HepG2 (cell line): ENCODE measurements around the gene TEX101. TPM values are rescaled to one million over a fixed set of nuclear protein-coding genes. Genes with fewer than 3 reads are reported as not detected.

ENCODE experiments used
- CBX2 ChIP-seq, 2 experiments: fragments of 200-600 bp in 1 of 2; sonication (generic); formaldehyde crosslinking in 1 of 2; IDR thresholded peaks; 2 replicates each; pipeline versions ENCODE4 v1.7.0 to v1.8.1; 2018 to 2022; ENCODE audit warnings: low read depth in 2 of 2, low read length in 1 of 2, mild to moderate bottlenecking in 1 of 2, missing genetic modification reagents in 1 of 2
- HDAC1 ChIP-seq: sonication (generic); formaldehyde crosslinking; IDR thresholded peaks from 2 replicates; pipeline ENCODE4 v1.5.1; 2020; ENCODE audit warnings: mild to moderate bottlenecking, missing genetic modification reagents
- HMGA1 ChIP-seq: sonication (generic); formaldehyde crosslinking; conservative IDR thresholded peaks from 2 replicates; pipeline ENCODE4 v1.4.0; 2020; ENCODE audit warnings: missing genetic modification reagents
- KDM2A ChIP-seq: sonication (generic); formaldehyde crosslinking; IDR thresholded peaks from 2 replicates; pipeline ENCODE4 v1.4.0; 2020; ENCODE audit warnings: low read depth, missing genetic modification reagents, borderline replicate concordance
- MEIS2 ChIP-seq: sonication (generic); formaldehyde crosslinking; IDR thresholded peaks from 2 replicates; pipeline ENCODE4 v1.9.0; 2021; ENCODE audit warnings: mild to moderate bottlenecking, missing genetic modification reagents
- NFYB ChIP-seq: sonication (generic); formaldehyde crosslinking; IDR thresholded peaks from 2 replicates; pipeline ENCODE4 v1.4.0; 2020; ENCODE audit warnings: missing genetic modification reagents
- PAWR ChIP-seq: sonication (generic); formaldehyde crosslinking; IDR thresholded peaks from 2 replicates; pipeline ENCODE4 v1.4.0; 2020; ENCODE audit warnings: missing genetic modification reagents, mild to moderate bottlenecking, borderline replicate concordance
- RAD21 ChIP-seq: fragments of 450-650 bp; formaldehyde crosslinking; IDR thresholded peaks from 2 replicates; pipeline ENCODE4 v1.5.0; 2020; ENCODE audit warnings: mild to moderate bottlenecking
- SMARCC2 ChIP-seq: fragments of 450-650 bp; IDR thresholded peaks from 2 replicates; pipeline ENCODE4 v1.6.1; 2017; ENCODE audit warnings: antibody characterized with exemption, mild to moderate bottlenecking
- SOX6 ChIP-seq, 2 experiments: fragments of 450-650 bp in 1 of 2; sonication (generic) in 1 of 2; formaldehyde crosslinking in 1 of 2; IDR thresholded peaks; 2 replicates each; pipeline versions ENCODE4 v1.4.0 to v1.6.1; 2017 to 2020; ENCODE audit warnings: antibody characterized with exemption in 1 of 2, mild to moderate bottlenecking in 1 of 2, missing genetic modification reagents in 1 of 2
- SPEN ChIP-seq: sonication (generic); formaldehyde crosslinking; IDR thresholded peaks from 2 replicates; pipeline ENCODE4 v1.5.1; 2020; ENCODE audit warnings: low read depth, mild to moderate bottlenecking, missing genetic modification reagents
- ZFP62 ChIP-seq: sonication (generic); formaldehyde crosslinking; IDR thresholded peaks from 2 replicates; pipeline ENCODE4 v1.4.0; 2020; ENCODE audit warnings: missing genetic modification reagents
- ZFP90 ChIP-seq: sonication (generic); formaldehyde crosslinking; IDR thresholded peaks from 2 replicates; pipeline ENCODE4 v1.8.0; 2022; ENCODE audit warnings: missing genetic modification reagents, mild to moderate bottlenecking, inconsistent platforms, borderline replicate concordance
- ZNF331 ChIP-seq: sonication (generic); formaldehyde crosslinking; IDR thresholded peaks from 2 replicates; pipeline ENCODE4 v1.4.0; 2020; ENCODE audit warnings: missing genetic modification reagents
- ZNF749 ChIP-seq: sonication (generic); formaldehyde crosslinking; IDR thresholded peaks from 2 replicates; pipeline ENCODE4 v1.8.0; 2022; ENCODE audit warnings: mild to moderate bottlenecking, missing genetic modification reagents, moderate library complexity, borderline replicate concordance
- polyA plus RNA-seq, 8 experiments: library from polyadenylated mRNA; depleted of rRNA in 3 of 8; stranded (reverse) in 7 of 8; unstranded in 1 of 8; fragments of >200 nt; fragmentation: Illumina TruSeq in 4 of 8; extraction: Trizol in 4 of 8; gene quantifications; 2 replicates each; pipeline versions ENCODE4 v1.2.1 to v1.2.3, GENCODE V29; 2011 to 2016; ENCODE audit warnings: low read depth in 4 of 8, missing spikeins in 1 of 8, mixed read lengths in 1 of 8; ENCODE audit not compliant: insufficient read depth in 1 of 8
- total RNA-seq, 5 experiments: library from RNA; depleted of rRNA; stranded (reverse); fragments of >200 nt; fragmentation: Illumina TruSeq; extraction: Trizol; gene quantifications; 2 replicates each; pipeline ENCODE4 v1.2.3, GENCODE V29; 2016; ENCODE audit warnings: low read depth in 1 of 5
- TF ChIP-seq, protein P1 (sequence below): sonication (generic); formaldehyde crosslinking; IDR thresholded peaks from 2 replicates; pipeline ENCODE4 v1.4.0; 2020; ENCODE audit warnings: mild to moderate bottlenecking, missing genetic modification reagents
- TF ChIP-seq, protein P2 (sequence below), 2 experiments: sonication (generic) in 1 of 2; formaldehyde crosslinking in 1 of 2; IDR thresholded peaks; 2 replicates each; pipeline versions ENCODE4 v1.4.0 to v1.6.1; 2018 to 2020; ENCODE audit warnings: missing genetic modification reagents in 2 of 2, borderline replicate concordance in 1 of 2, low read depth in 1 of 2, mild to moderate bottlenecking in 1 of 2, missing biosample characterization in 1 of 2
- TF ChIP-seq, protein P3 (sequence below): sonication (generic); formaldehyde crosslinking; IDR thresholded peaks from one replicate; pipeline ENCODE4 v1.5.1; 2020; ENCODE audit warnings: mild to moderate bottlenecking, missing genetic modification reagents; ENCODE audit errors: not compliant biosample characterization

Gene TEX101
- total and polyA plus RNA-seq, 2 of the 13 experiments (the other 11 are each of a cell fraction or from before 2014, with no cell fraction given), result not detected

DNA sequence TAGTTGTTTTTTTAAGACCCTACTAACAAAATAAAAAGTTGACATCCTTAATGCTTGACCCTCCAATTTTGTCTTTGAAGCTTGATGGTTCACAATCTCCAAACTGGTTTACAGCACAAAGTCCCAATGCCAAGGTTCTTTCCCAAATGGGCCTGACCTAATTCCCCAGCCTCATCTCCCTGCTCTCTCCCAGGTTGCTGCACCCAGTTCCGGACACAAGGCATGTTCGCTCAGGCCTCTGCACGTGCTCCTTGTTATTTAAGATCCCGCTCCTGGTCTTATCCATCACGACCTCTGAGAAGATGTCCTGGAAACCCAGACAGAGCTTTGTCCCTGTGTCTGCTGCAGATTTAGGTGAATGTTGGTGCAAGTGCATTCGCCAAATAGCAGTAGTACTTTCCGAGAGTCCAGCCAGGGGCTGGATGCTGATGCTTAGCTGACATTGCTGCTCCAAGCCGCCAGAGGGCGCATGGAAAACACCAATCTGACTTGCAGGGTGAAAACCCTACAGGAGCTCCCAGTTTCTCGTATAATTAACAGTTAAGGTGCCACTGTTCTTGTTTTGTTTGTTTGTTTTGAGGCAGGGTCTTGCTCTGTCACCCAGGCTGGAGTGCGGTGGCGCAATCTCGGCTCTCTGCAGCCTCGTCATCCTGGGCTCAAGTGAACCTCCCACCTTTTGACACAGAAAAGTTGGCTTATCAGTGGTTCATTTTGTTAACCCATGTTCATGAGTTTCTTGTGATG, 32.2 kb downstream of the TEX101 start (continued):
- TF ChIP-seq CBX2 (IDR thresholded peaks at IDR 0.05; ENCODE audit: low read depth, low read length) (no peak), CBX2 (CRISPR knock-in tag; IDR thresholded peaks at IDR 0.05; ENCODE audit: low read depth) (no peak), HDAC1 (no peak), PAWR (CRISPR knock-in tag) (no peak), NFYB (no peak), KDM2A (CRISPR knock-in tag) (peak; percentile 35; the same call in 1 of the 2 replicates), ZFP90 (CRISPR knock-in tag) (0 out of 2 replicates have a peak, but pooled peaks have one; percentile 33), ZNF331 (no peak; the same call in 1 of the 2 replicates), RAD21 (CRISPR knock-in tag) (peak; percentile 93), MEIS2 (no peak), ZNF749 (no peak), HMGA1 (CRISPR knock-in tag) (no peak), SPEN (peak; percentile 43; the same call in 1 of the 2 replicates), SMARCC2 (no peak), SOX6 (IDR thresholded peaks at IDR 0.05) (no peak), SOX6 (CRISPR knock-in tag; IDR thresholded peaks at IDR 0.05) (0 out of 2 replicates have a peak, but pooled peaks have one; percentile 13), ZFP62 (no peak)
- TF ChIP-seq, protein P1, sequence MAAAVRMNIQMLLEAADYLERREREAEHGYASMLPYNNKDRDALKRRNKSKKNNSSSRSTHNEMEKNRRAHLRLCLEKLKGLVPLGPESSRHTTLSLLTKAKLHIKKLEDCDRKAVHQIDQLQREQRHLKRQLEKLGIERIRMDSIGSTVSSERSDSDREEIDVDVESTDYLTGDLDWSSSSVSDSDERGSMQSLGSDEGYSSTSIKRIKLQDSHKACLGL (CRISPR knock-in tag), result no peak
- TF ChIP-seq, protein P2, sequence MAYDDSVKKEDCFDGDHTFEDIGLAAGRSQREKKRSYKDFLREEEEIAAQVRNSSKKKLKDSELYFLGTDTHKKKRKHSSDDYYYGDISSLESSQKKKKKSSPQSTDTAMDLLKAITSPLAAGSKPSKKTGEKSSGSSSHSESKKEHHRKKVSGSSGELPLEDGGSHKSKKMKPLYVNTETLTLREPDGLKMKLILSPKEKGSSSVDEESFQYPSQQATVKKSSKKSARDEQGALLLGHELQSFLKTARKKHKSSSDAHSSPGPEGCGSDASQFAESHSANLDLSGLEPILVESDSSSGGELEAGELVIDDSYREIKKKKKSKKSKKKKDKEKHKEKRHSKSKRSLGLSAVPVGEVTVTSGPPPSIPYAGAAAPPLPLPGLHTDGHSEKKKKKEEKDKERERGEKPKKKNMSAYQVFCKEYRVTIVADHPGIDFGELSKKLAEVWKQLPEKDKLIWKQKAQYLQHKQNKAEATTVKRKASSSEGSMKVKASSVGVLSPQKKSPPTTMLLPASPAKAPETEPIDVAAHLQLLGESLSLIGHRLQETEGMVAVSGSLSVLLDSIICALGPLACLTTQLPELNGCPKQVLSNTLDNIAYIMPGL (CRISPR knock-in tag; IDR thresholded peaks at IDR 0.05; ENCODE audit: borderline replicate concordance in 1 of 2, low read depth in 1 of 2), result peak; percentile 30 to 32; a peak in 1 of 4 replicates
- TF ChIP-seq, protein P3, sequence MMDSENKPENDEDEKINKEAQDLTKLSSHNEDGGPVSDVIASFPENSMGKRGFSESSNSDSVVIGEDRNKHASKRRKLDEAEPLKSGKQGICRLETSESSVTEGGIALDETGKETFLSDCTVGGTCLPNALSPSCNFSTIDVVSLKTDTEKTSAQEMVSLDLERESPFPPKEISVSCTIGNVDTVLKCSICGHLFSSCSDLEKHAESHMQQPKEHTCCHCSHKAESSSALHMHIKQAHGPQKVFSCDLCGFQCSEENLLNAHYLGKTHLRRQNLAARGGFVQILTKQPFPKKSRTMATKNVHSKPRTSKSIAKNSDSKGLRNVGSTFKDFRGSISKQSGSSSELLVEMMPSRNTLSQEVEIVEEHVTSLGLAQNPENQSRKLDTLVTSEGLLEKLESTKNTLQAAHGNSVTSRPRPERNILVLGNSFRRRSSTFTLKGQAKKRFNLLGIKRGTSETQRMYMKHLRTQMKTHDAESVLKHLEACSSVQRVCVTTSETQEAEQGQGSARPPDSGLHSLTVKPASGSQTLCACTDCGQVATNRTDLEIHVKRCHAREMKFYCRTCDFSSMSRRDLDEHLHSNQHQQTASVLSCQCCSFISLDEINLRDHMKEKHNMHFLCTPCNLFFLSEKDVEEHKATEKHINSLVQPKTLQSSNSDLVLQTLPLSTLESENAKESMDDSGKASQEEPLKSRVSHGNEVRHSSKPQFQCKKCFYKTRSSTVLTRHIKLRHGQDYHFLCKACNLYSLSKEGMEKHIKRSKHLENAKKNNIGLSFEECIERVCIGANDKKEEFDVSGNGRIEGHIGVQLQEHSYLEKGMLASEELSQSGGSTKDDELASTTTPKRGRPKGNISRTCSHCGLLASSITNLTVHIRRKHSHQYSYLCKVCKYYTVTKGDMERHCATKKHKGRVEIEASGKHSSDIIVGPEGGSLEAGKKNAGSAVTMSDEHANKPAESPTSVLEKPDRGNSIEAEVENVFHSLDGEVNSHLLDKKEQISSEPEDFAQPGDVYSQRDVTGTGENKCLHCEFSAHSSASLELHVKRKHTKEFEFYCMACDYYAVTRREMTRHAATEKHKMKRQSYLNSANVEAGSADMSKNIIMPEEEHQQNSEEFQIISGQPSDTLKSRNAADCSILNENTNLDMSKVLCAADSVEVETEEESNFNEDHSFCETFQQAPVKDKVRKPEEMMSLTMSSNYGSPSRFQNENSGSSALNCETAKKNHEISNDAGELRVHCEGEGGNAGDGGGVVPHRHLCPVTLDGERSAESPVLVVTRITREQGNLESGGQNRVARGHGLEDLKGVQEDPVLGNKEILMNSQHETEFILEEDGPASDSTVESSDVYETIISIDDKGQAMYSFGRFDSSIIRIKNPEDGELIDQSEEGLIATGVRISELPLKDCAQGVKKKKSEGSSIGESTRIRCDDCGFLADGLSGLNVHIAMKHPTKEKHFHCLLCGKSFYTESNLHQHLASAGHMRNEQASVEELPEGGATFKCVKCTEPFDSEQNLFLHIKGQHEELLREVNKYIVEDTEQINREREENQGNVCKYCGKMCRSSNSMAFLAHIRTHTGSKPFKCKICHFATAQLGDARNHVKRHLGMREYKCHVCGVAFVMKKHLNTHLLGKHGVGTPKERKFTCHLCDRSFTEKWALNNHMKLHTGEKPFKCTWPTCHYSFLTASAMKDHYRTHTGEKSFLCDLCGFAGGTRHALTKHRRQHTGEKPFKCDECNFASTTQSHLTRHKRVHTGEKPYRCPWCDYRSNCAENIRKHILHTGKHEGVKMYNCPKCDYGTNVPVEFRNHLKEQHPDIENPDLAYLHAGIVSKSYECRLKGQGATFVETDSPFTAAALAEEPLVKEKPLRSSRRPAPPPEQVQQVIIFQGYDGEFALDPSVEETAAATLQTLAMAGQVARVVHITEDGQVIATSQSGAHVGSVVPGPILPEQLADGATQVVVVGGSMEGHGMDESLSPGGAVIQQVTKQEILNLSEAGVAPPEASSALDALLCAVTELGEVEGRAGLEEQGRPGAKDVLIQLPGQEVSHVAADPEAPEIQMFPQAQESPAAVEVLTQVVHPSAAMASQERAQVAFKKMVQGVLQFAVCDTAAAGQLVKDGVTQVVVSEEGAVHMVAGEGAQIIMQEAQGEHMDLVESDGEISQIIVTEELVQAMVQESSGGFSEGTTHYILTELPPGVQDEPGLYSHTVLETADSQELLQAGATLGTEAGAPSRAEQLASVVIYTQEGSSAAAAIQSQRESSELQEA (CRISPR knock-in tag), result no peak
